Forelimb muscle (tissue), 1 donor: ENCODE measurements around the gene CGB7. TPM values are rescaled to one million over a fixed set of nuclear protein-coding genes. Genes with fewer than 3 reads are reported as not detected.
"Not testable (repeated sequence)": the region's sequence is repeated elsewhere in the genome, so short reads cannot be mapped to it uniquely, and the experiment has no call there.

Experiments
- DNase-seq: peaks from one replicate; pipeline ENCODE4 v3.0.0-alpha.2; 2013; ENCODE audit warnings: low read depth
- polyA plus RNA-seq: library from polyadenylated mRNA; unstranded; fragments of 120-200 nt; gene quantifications from one replicate; pipeline ENCODE4 v1.2.1, GENCODE V29; 2013; ENCODE audit not compliant: insufficient read length

The CGB7 gene
- polyA plus RNA-seq, 1 donor, result 1.5 TPM

DNA sequence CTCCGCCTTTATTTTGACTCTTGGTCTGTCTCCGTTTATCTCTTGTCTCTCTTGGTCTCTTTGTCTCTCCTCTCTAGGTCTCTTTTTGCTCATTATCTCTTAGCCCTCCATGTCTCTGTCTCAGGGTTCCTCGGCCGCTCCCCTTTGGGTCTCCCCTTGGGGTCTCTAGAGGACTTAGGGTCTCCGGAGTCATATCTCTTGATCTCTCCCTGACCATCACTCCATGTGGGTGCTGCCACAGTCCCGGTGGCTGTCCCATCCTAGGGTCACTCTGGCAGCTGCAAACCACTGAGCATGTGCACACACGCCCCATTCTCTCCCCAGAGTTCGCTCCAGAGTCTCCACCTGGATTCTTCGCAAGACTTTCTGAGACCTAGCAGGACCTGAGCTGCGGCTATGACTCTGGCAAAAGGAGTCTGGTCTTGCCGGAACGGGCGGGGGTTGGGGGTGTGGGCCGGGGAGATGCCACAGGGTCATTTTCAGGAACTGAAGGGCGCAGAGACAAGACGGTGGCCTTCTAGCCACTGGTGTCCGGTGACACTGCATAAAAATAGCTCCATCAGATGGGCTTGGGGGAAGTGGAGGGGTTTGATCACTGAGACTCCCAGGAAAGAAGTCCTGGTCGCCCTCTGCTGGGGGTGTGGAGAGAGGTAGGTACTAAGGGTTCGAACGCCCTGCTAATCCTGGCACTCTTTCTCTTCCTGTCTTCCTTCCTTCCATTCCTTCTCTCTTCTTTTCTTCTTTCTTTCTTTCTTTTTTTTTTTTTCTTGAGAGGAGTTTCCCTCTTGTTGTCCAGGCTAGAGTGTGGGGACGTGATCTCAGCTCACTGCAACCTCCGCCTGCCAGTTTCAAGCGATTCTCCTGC is 16.2 kb upstream of the CGB7 start:
- DNase-seq, result no peak

- DNase-seq, result no peak
These were observed 14.5 kb upstream of the CGB7 start for GRCh38 chr19:49071860-49072547.

DNA sequence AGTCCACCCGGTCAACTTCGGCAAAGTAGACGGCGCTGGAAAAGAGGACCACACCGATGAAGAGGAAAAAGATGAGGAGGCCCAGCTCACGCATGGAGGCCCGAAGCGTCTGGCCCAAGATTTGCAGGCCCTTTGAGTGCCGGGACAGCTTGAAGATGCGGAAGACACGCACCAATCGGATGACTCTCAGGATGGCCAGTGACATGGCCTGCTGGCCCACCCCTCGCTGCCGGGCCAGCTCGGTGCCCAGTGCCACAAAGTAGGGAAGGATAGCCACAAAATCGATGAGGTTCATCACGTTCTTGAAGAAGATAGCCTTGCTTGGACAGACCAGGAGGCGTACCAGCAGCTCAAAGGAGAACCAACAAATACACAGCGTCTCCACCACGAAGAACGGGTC is 12.9 kb upstream of the CGB7 start:
- no peak for DNase-seq

DNA sequence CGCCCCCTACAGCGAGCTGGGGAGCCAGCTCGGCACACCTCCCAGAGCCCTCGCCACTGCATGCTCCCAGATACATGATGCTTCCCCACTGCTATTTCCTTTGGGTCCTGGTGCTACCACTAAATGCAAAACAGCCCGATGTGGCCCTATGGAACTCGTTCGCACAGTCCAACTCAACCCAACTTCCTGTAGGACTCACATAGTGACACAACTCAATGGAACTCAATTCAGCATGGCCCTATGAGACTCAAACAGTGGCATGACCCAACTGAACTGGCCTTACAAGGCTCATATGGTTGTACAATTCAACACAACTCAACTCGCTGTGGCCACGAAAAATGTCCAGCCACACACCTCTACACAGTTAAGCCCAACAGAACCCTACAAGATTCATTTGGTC is 11.5 kb upstream of the CGB7 start:
- no peak for DNase-seq

DNA sequence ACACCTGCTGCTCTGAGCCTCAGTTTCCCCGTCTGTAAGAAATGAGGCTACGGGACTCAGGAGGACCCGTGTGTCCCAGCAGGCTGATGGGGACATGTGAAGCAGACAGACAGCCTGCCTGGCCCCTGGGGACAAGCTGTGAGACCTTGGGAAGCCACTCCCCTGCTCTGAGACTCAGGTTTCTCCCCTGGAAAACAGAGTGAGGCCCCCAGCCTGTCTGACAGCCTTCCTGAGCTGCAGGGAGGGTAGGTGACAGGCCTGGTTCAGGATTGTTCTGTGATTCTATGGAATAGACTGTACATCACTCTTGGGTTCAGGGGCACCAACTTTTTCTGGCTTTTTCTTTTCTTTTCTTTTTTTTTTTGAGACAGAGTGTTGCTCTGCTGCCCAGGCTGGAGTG is 10.0 kb upstream of the CGB7 start:
- no peak for DNase-seq

- no peak for DNase-seq
These were observed 8.5 kb upstream of the CGB7 start for GRCh38 chr19:49065905-49066512.

DNA sequence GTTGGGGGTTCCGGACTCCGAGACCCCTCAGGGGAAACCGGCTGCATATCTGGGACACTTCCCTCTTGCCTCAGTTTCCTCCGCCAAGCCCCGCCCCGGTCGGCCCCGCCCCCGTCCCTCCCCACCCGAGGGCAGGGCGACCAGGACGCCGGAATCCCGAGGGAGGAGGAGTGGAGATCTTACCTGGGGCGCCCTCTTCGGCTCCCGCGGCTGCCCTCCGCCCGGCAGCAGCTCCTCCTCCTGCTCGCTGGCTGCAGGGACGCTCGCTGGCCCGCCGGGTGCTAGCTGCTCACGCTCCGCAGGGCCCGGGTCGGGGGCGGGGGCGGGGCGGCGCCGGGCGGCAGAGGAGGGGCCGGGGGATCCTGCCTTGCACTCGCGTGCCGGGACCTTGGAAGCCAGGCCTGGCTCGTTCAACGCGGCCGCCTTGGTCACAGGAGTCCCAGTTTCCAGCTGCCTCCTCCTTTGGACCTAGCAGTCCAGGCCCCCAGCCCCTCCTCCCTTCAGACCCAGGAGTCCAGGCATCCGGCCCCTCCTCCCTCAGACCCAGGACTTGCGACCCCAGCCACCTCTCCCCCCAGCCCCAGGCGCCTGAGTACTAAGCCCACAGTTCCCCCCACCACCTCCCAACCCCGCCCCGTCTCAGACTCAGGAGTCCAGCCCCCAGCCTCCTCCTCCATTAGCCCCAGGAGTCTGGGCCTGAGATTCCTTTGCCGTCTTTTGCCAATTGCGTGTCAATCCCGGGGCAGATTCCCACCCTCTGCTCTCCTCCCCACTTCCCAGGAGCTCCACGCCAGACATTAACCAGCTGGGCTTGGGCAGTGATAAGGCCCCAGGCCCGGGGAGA is 7.4 kb upstream of the CGB7 start, which contains the start of gene NTF4:
NTF4 (minus strand) TSS at position 51 of the 844 bp plus-strand sequence. CDS start 2,821 bp downstream, outside the sequence.
- no peak for DNase-seq

- no peak for DNase-seq
These were observed 6.6 kb upstream of the CGB7 start for GRCh38 chr19:49064029-49064629.

GRCh38 chr19:49061445-49061844 is 3.9 kb upstream of the CGB7 start:
- no peak for DNase-seq

DNA sequence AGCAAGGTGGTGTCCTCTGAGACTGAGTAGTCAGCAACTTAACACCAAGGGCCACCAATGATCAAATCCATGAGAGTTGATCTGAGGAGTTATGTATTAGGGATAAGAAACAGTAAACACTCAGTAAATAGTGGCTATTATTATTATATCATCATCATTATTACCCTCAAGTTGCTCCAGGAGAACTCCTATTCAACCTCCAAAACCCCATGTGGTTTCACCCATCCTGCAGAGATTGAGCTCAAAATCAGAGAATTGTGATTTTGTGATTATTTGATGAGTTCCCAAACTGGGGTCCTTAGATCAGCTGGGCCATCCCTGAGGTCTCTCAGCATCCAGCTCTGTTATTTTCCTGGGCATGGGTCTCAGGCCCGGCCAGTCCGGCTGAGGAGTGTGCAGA is 3.5 kb upstream of the CGB7 start:
- no peak for DNase-seq

DNA sequence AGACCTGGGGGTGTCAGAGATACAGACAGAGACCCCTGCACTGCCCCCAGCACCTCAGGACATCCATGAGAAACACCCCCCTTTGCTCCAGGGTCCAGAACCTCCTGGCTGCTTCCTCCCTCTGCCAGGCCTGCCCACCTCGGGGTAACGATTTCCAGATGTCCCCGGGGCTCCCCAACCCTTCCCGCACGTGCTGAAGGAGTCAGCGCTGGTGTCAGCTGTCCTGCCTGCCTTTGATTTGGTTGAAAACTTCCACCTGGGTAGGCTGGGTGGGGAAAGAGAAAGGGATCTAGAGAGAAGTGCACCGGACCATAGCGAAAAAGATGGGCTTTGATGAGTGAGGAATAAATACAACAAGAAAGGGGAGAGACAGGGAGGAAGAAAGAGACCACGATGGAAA is 1.5 kb upstream of the CGB7 start:
- no peak for DNase-seq

- DNase-seq, result no peak
These were observed 1.0 kb upstream of the CGB7 start for GRCh38 chr19:49058562-49058961.

GRCh38 chr19:49056902-49057596 is 500 bp downstream of the CGB7 start:
- DNase-seq, result not testable (repeated sequence)

DNA sequence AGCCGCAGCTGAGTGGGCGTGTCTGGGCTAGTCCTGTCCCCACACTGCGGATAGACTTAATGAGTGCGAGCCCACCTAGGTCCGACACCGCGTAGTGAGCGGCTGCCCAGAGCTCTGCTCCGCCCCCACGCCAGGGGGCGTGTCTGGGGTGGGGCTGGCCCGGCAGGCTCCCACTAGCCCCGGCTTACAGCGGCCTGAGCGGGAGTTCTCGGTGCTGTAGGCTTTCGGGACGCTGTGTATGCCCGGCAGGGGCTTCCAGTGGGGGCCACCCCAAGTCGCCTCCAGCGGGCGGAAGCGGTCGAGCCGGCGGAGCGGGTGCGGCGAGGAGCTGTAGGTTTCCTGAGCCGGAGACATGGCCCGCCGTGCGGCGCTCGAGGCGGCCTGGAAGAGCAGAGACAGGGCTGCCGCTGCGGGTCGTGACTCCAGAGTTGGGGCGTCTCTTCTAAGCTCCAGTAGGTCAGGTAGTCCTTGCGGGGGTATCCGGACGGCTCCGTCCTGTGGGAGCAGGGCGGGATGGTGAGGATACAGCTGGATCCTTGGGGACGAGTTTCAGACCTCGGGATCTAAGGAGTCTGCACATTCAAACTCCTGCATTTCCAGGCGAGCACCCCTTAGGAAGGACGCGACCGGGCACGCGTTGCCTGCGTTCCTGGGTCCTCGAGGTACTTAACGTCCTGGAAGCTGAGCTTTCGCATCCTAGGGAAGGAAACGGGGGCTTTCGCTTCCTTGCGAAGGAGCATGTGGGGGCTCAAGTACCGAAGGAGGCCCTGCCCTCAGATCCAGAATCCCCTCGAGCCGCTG is 1.2 kb downstream of the CGB7 start:
- DNase-seq, result no peak

DNA sequence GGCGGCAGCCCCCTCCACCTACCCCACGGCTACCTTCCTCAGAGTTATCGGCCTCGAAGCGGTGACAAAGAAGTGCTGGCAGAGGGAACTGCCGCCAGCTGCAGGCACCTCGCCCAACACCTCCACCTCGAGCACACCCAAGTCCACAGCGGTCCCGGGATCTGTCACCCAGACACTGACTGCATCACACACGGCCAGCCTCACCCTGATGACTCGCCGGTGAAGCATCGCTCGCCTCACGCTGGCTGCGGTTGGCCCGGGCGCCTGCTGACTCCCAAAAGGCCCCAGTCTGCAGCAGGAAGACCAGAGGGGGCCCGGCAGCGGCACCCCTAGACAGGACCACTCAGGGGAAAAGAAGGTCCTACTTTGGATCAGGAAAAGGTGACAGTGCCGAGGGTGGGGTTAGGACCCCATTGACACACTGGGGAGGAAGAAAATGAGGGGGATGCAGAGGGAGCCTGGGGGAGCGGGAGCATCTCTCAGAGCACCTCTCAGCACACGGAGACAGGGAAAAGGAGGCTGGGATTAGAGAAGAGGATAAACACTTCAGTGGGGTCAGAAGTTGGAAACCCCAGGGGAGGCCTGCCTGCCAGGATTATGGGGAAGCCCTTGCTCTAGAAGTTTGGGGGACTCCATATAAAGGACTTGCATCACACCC is 7.0 kb downstream of the CGB7 start:
- DNase-seq, result not testable (repeated sequence)

GRCh38 chr19:49049834-49050233 is 7.7 kb downstream of the CGB7 start:
- not testable (repeated sequence) for DNase-seq

GRCh38 chr19:49049011-49049410 is 8.5 kb downstream of the CGB7 start, which contains the start of gene CGB8:
Gene CGB8 (minus strand): TSS chr19:49049111. CDS start chr19:49048739, 372 bp downstream.
- not testable (repeated sequence) for DNase-seq

GRCh38 chr19:49043548-49043947 is 14.0 kb downstream of the CGB7 start, which contains the start of gene CGB5:
Gene CGB5 (plus strand): TSS chr19:49043848. CDS start chr19:49044210, 362 bp downstream.
- not testable (repeated sequence) for DNase-seq

DNA sequence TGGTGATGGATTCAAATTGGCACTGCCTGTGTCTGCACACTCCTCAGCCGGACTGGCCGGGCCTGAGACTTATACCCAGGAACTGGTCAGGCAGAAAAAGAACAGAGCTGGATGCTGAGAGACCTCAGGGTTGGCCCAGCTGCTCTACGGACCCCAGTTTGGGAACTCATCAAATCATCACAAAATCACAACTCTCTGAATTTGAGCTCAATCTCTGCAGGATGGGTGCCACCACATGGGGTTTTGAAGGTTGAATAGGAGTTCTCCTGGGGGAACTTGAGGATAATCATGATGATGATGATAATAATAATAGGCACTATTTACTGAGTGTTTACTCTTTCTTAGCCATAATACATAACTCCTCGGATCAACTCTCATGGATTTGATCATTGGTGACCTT is 14.9 kb downstream of the CGB7 start:
- DNase-seq, result not testable (repeated sequence)
